Trophoblast cell (in vitro differentiated cells and primary cell): ENCODE results near the gene GGTLC1.

ENCODE experiments used
- DNase-seq, 2 donors: peaks; one replicate each; pipeline ENCODE4 v3.0.0-alpha.2; 2016
- H2AFZ ChIP-seq: 2 replicates; pipeline ENCODE4 v1.6.1; 2013; ENCODE audit warnings: low read length, moderate library complexity, mild to moderate bottlenecking; ENCODE audit not compliant: insufficient read depth, poor library complexity
- H2AK5ac ChIP-seq: 2 replicates; pipeline ENCODE4 v1.6.1; 2013; ENCODE audit warnings: mild to moderate bottlenecking, low read length
- H2BK120ac ChIP-seq: 2 replicates; pipeline ENCODE4 v1.6.1; 2013; ENCODE audit warnings: low read length, mild to moderate bottlenecking, moderate library complexity; ENCODE audit not compliant: insufficient read depth, poor library complexity
- H2BK12ac ChIP-seq: 2 replicates; pipeline ENCODE4 v1.6.1; 2013; ENCODE audit warnings: mild to moderate bottlenecking, low read length, moderate library complexity
- H2BK5ac ChIP-seq: 2 replicates; pipeline ENCODE4 v1.6.1; 2013; ENCODE audit warnings: low read length, low read depth, moderate library complexity, mild to moderate bottlenecking; ENCODE audit not compliant: poor library complexity
- H3K14ac ChIP-seq: 2 replicates; pipeline ENCODE4 v1.6.1; 2013; ENCODE audit warnings: mild to moderate bottlenecking, low read length
- H3K18ac ChIP-seq: 2 replicates; pipeline ENCODE4 v1.6.1; 2013; ENCODE audit warnings: mild to moderate bottlenecking, low read length
- H3K23ac ChIP-seq: 2 replicates; pipeline ENCODE4 v1.6.1; 2013; ENCODE audit warnings: low read length
- H3K27ac ChIP-seq: 2 replicates; pipeline ENCODE4 v1.5.1; 2013; ENCODE audit warnings: low read depth, mild to moderate bottlenecking, inconsistent platforms, low read length, moderate library complexity
- H3K27me3 ChIP-seq: 2 replicates; pipeline ENCODE4 v1.6.1; 2013; ENCODE audit warnings: inconsistent platforms, mild to moderate bottlenecking, low read length, moderate library complexity; ENCODE audit not compliant: insufficient read depth
- H3K36me3 ChIP-seq, 2 experiments: 1 replicate in 1 of 2; 2 replicates in 1 of 2; pipeline ENCODE4 v1.6.1; 2013; ENCODE audit warnings: low read length in 2 of 2, mild to moderate bottlenecking in 2 of 2, moderate library complexity in 1 of 2; ENCODE audit not compliant: insufficient read depth in 2 of 2, control insufficient read depth in 1 of 2
- H3K4ac ChIP-seq: 2 replicates; pipeline ENCODE4 v1.6.1; 2013; ENCODE audit warnings: low read depth, mild to moderate bottlenecking, low read length, moderate library complexity
- H3K4me1 ChIP-seq, 2 experiments: 1 replicate in 1 of 2; 2 replicates in 1 of 2; pipeline ENCODE4 v1.6.1; 2013; ENCODE audit warnings: low read length in 2 of 2, mild to moderate bottlenecking in 2 of 2, moderate library complexity in 1 of 2; ENCODE audit not compliant: insufficient read depth in 2 of 2, control insufficient read depth in 1 of 2
- H3K4me2 ChIP-seq: 2 replicates; pipeline ENCODE4 v1.6.1; 2013; ENCODE audit warnings: inconsistent platforms, mild to moderate bottlenecking, low read length, moderate library complexity
- H3K4me3 ChIP-seq: 2 replicates; pipeline ENCODE4 v1.5.1; 2013; ENCODE audit warnings: mild to moderate bottlenecking, low read depth, low read length, inconsistent platforms
- H3K79me1 ChIP-seq: one replicate; pipeline ENCODE4 v1.6.1; 2013; ENCODE audit warnings: low read length
- H3K79me2 ChIP-seq: 2 replicates; pipeline ENCODE4 v1.6.1; 2013; ENCODE audit warnings: low read length, mild to moderate bottlenecking; ENCODE audit not compliant: control insufficient read depth, insufficient read depth, poor library complexity
- H3K9ac ChIP-seq: 2 replicates; pipeline ENCODE4 v1.6.1; 2013; ENCODE audit warnings: mild to moderate bottlenecking, low read length
- H3K9me3 ChIP-seq: 2 replicates; pipeline ENCODE4 v1.6.1; 2013; ENCODE audit warnings: low read depth, mild to moderate bottlenecking, control low read depth, inconsistent platforms, low read length; ENCODE audit not compliant: insufficient read depth
- H4K12ac ChIP-seq: 2 replicates; pipeline ENCODE4 v1.6.1; 2013; ENCODE audit warnings: low read depth, mild to moderate bottlenecking, low read length, moderate library complexity
- H4K8ac ChIP-seq: 2 replicates; pipeline ENCODE4 v1.6.1; 2013; ENCODE audit warnings: low read depth, mild to moderate bottlenecking, low read length, moderate library complexity
- H4K91ac ChIP-seq: one replicate; pipeline ENCODE4 v1.6.1; 2013; ENCODE audit warnings: low read depth, mild to moderate bottlenecking, low read length, moderate library complexity
- WGBS: extraction: QIAGEN DNeasy Blood & Tissue Kit; methylation state at CpG from one replicate; pipeline ENCODE4 v1.1.7; 2013; ENCODE audit warnings: missing lambda C conversion rate; ENCODE audit not compliant: insufficient read length, insufficient coverage; ENCODE audit errors: extremely low coverage; 5-methylcytosine and 5-hydroxymethylcytosine counted together

GGTLC1 gene

DNA sequence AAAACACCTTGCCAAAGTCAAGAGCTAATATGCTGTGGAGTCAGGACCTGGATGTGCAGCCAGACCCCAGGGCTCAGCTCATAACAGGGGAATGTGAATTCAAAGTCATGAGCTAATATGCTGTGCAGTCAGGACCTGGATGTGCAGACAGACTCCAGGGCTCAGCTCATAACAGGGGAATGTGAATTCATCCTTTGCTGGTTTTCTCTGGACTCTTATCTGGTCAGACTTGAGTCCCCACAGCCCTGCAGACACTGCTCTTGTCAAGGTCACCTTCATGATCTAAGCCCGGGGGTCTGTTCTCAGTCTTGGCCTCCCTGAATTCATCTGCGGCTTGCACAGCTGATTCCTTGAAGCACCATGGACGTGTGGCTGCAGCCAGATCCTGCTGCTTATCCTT, 19.2 kb upstream of the GGTLC1 start:
- whole genome bisulfite sequencing = no CpG with 5 or more reads among the region's 3 CpGs
- H3K79me1 ChIP-seq = no peaks in the 10 kb centered on the region
- no peak overlapping the region for H4K91ac ChIP-seq
- peaks cover 0 to 4% of the 10 kb centered on the region in 2 experiments for H3K4me1 ChIP-seq
- no peaks in the 10 kb centered on the region for H3K27me3 ChIP-seq
- H3K4me2 ChIP-seq = no peak overlapping the region
- no peak overlapping the region for H3K14ac ChIP-seq
- H4K12ac ChIP-seq = no peak overlapping the region
- H3K36me3 ChIP-seq = no peaks in the 10 kb centered on the region
- no peak overlapping the region for H4K8ac ChIP-seq
- H2BK12ac ChIP-seq = no peak overlapping the region
- H2BK5ac ChIP-seq = no peak overlapping the region
- no peak overlapping the region for H2BK120ac ChIP-seq
- H3K9ac ChIP-seq = no peak overlapping the region
- no peak overlapping the region for H3K4ac ChIP-seq
- no peaks in the 10 kb centered on the region for H3K79me2 ChIP-seq
- H3K18ac ChIP-seq = no peak overlapping the region
- H3K9me3 ChIP-seq = peaks cover 5% of the 10 kb centered on the region
- no peak overlapping the region for H3K23ac ChIP-seq
- H3K4me3 ChIP-seq = no peak overlapping the region
- no peak overlapping the region for H2AFZ ChIP-seq
- no peak overlapping the region for H3K27ac ChIP-seq
- DNase-seq = no peak
- H2AK5ac ChIP-seq = no peak overlapping the region

DNA sequence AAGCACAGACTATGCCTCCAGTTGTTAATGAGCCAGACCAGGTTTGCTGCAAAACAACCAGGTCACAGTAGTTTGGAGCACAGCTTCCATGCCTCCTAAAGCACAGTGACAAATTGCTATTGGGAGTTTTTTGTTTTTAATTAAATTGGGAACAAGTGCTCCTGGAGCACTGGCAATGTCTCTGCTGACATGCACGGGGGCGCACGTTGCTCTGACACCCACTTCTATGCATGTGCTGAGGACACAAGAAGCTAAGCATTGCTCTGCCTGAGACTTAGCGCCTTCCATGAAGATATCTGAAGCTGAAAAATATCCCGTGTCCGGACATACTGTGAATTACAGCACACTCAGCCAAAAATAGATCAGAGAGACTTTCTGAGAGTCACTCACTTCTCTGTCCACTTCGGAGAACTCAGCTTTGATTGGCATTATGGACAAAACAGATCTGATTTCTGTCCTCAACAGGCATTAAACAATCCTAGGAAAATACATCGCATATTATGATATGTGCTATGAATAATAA, 18.6 kb upstream of the GGTLC1 start:
- Histone ChIP-seq H2AK5ac (no peak overlapping the region), H2BK120ac (no peak overlapping the region), H3K27ac (no peak overlapping the region), H3K27me3 (no peaks in the 10 kb centered on the region), H3K79me1 (no peaks in the 10 kb centered on the region), H3K9ac (no peak overlapping the region), H2BK12ac (no peak overlapping the region), H3K23ac (no peak overlapping the region), H4K12ac (no peak overlapping the region), H3K18ac (no peak overlapping the region), H3K4me1 (peaks cover 0 to 4% of the 10 kb centered on the region in 2 experiments), H3K79me2 (no peaks in the 10 kb centered on the region), H4K8ac (no peak overlapping the region), H3K9me3 (peaks cover 6% of the 10 kb centered on the region), H3K4ac (no peak overlapping the region), H3K14ac (no peak overlapping the region), H4K91ac (no peak overlapping the region), H3K36me3 (no peaks in the 10 kb centered on the region), H3K4me2 (no peak overlapping the region), H2AFZ (no peak overlapping the region), H3K4me3 (no peak overlapping the region), H2BK5ac (no peak overlapping the region)
- DNase-seq = no peak
- no CpG with 5 or more reads among the region's 8 CpGs for WGBS

DNA sequence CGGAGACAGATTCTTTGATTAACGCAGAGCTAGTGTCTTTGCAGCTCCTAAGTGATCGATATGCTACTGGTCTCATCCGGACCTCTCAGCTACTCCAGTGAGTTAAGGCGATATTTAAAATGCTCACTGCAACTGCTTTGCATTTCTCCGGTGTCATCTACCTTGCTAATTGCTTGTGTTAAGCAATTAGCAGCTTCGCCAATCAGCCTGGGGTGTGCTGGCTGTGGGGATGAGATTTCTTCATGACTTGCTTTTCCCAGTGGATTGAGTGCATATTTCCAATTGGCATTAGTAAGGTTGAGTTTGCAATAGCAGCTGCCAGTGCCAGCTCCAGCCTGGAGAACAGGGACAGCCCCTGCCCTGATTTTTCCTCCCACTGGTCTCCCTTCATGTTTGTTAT, 18.0 kb upstream of the GGTLC1 start:
- H2BK120ac ChIP-seq = no peak overlapping the region
- peaks cover 0 to 4% of the 10 kb centered on the region in 2 experiments for H3K4me1 ChIP-seq
- no peak overlapping the region for H3K4me3 ChIP-seq
- no peak for DNase-seq
- no peaks in the 10 kb centered on the region for H3K79me2 ChIP-seq
- no peaks in the 10 kb centered on the region for H3K79me1 ChIP-seq
- H2AFZ ChIP-seq = no peak overlapping the region
- H4K12ac ChIP-seq = no peak overlapping the region
- H3K4me2 ChIP-seq = no peak overlapping the region
- no peak overlapping the region for H3K23ac ChIP-seq
- H3K27ac ChIP-seq = no peak overlapping the region
- H3K9me3 ChIP-seq = peaks cover 5% of the 10 kb centered on the region
- no peaks in the 10 kb centered on the region for H3K27me3 ChIP-seq
- no peak overlapping the region for H3K14ac ChIP-seq
- no CpG with 5 or more reads among the region's 7 CpGs for WGBS
- no peak overlapping the region for H3K9ac ChIP-seq
- no peaks in the 10 kb centered on the region for H3K36me3 ChIP-seq
- no peak overlapping the region for H2AK5ac ChIP-seq
- no peak overlapping the region for H2BK12ac ChIP-seq
- H3K4ac ChIP-seq = no peak overlapping the region
- no peak overlapping the region for H3K18ac ChIP-seq
- no peak overlapping the region for H2BK5ac ChIP-seq
- no peak overlapping the region for H4K8ac ChIP-seq
- no peak overlapping the region for H4K91ac ChIP-seq

DNA sequence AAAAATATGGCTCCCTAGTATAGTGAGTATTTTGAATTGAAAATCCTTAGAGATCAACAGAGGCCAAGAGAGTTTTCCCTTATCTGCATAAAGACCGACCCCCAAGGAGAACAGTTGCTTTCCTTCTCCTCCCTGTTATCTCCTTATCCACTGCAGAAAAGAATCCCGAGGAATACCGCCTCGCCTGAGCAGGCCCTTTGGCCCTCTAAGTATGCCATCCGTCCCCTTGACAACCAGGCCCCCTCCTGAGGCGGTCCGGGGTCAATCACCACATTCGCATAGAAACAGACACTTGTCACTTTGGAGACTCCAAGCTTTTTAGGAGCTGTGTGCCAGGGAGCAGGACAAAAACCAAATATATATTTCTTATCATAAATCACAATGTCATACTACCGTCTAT, 15.9 kb upstream of the GGTLC1 start:
- Histone ChIP-seq H3K36me3 (no peaks in the 10 kb centered on the region), H3K4me3 (no peak overlapping the region), H3K27ac (no peak overlapping the region), H3K4ac (no peak overlapping the region), H2BK120ac (no peak overlapping the region), H4K8ac (no peak overlapping the region), H3K9me3 (peaks cover 4% of the 10 kb centered on the region), H3K14ac (no peak overlapping the region), H2AK5ac (no peak overlapping the region), H3K27me3 (no peaks in the 10 kb centered on the region), H4K91ac (no peak overlapping the region), H3K9ac (no peak overlapping the region), H4K12ac (no peak overlapping the region), H2AFZ (no peak overlapping the region), H3K4me1 (peaks cover 0 to 4% of the 10 kb centered on the region in 2 experiments), H2BK12ac (no peak overlapping the region), H2BK5ac (no peak overlapping the region), H3K18ac (no peak overlapping the region), H3K79me1 (no peaks in the 10 kb centered on the region), H3K79me2 (no peaks in the 10 kb centered on the region), H3K23ac (no peak overlapping the region), H3K4me2 (no peak overlapping the region)
- DNase-seq = no peak
- no CpG with 5 or more reads among the region's 9 CpGs for WGBS
